GM13976 (cell line): ENCODE data around the gene ADD1.

Source experiments
- DNase-seq: peaks from one replicate; pipeline ENCODE4 v3.0.0; 2012; ENCODE audit warnings: low spot score
- CTCF ChIP-seq: IDR thresholded peaks from 2 replicates; pipeline ENCODE4 v1.5.1; 2012; ENCODE audit warnings: borderline replicate concordance, mild to moderate bottlenecking; ENCODE audit not compliant: insufficient read depth; ENCODE audit errors: extremely low read depth, missing control alignments, control extremely low read depth
- in situ Hi-C: fragments of 300-500 bp; cut with MboI; formaldehyde crosslinking; loops from one replicate; pipeline ENCODE4 v1.12.0; 2022; ENCODE audit warnings: low sequenced_read_pairs, mixed read lengths, inconsistent platforms; ENCODE audit not compliant: unreplicated experiment

Gene ADD1

GRCh38 chr4:2867758-2868491, 24.3 kb downstream of the ADD1 start:
- in situ Hi-C loops, result no loop called here
- TF ChIP-seq CTCF, result no peak
- DNase-seq, result no peak

GRCh38 chr4:2868877-2869487, 25.3 kb downstream of the ADD1 start:
- TF ChIP-seq CTCF, result no peak
- in situ Hi-C loops, result no loop called here

GRCh38 chr4:2869659-2870058, 26.0 kb downstream of the ADD1 start:
- DNase-seq, result no peak
- in situ Hi-C loops, result no loop called here
- no peak for TF ChIP-seq CTCF

More at GRCh38 chr4:2868877-2869487, 25.3 kb downstream of the ADD1 start:
- no peak for DNase-seq

GRCh38 chr4:2870082-2870481, 26.4 kb downstream of the ADD1 start:
- in situ Hi-C loops, result no loop called here
- TF ChIP-seq CTCF, result no peak
- DNase-seq, result no peak

GRCh38 chr4:2871466-2871865, 27.8 kb downstream of the ADD1 start:
- TF ChIP-seq CTCF, result no peak
- in situ Hi-C loops, result no loop called here
- no peak for DNase-seq

- TF ChIP-seq CTCF, result no peak
- in situ Hi-C loops, result no loop called here
- no peak for DNase-seq
Measured at GRCh38 chr4:2871911-2872310, 28.3 kb downstream of the ADD1 start.
